Heart right ventricle (tissue), 16 donors: Measurements from ENCODE around the gene ARAP2. TPM values are rescaled to one million over a fixed set of nuclear protein-coding genes. Genes with fewer than 3 reads are reported as not detected.

Source experiments
- ATAC-seq, 8 donors: fragments of 200-7000 bp; cut with Tn5 transposase; one replicate each; pipeline ENCODE4 v1.9.1; 2020; ENCODE audit warnings: mild to moderate bottlenecking in 8 of 8, moderate library complexity in 8 of 8, moderate number of reproducible peaks in 1 of 8
- DNase-seq, 2 donors: peaks; one replicate each; pipeline ENCODE4 v3.0.0-alpha.2; 2020
- H3K27ac ChIP-seq, 10 donors: fragments of 200-600 bp; sonication (generic) in 2 of 10; one replicate each; pipeline versions ENCODE4 v1.5.0 to v1.8.0; 2020 to 2022; ENCODE audit warnings: mild to moderate bottlenecking in 3 of 10
- H3K27me3 ChIP-seq, 7 donors: fragments of 200-600 bp; one replicate each; pipeline ENCODE4 v1.8.0; 2021 to 2022; ENCODE audit warnings: mild to moderate bottlenecking in 2 of 7
- H3K36me3 ChIP-seq, 9 donors: fragments of 200-600 bp; sonication (generic) in 1 of 9; one replicate each; pipeline versions ENCODE4 v1.5.0 to v1.8.0; 2020 to 2022; ENCODE audit warnings: mild to moderate bottlenecking in 2 of 9
- H3K4me1 ChIP-seq, 9 donors: fragments of 200-600 bp; sonication (generic) in 1 of 9; one replicate each; pipeline versions ENCODE4 v1.5.0 to v1.8.0; 2020 to 2022; ENCODE audit warnings: mild to moderate bottlenecking in 4 of 9
- H3K4me3 ChIP-seq, 10 donors: fragments of 200-600 bp; sonication (generic) in 2 of 10; one replicate each; pipeline versions ENCODE4 v1.5.0 to v1.8.0; 2020 to 2022; ENCODE audit warnings: mild to moderate bottlenecking in 7 of 10, moderate library complexity in 2 of 10
- H3K9me3 ChIP-seq, 11 donors: fragments of 200-600 bp in 10 of 11; sonication (generic) in 2 of 11; one replicate each; pipeline versions ENCODE4 v1.5.0 to v1.8.0; 2013 to 2022; ENCODE audit warnings: mild to moderate bottlenecking in 2 of 11, control low read depth in 1 of 11, moderate library complexity in 1 of 11
- CTCF ChIP-seq, 9 donors: fragments of 200-600 bp; sonication (generic) in 2 of 9; IDR thresholded peaks; one replicate each; pipeline versions ENCODE4 v1.5.0 to v1.8.0; 2021 to 2022; ENCODE audit warnings: antibody characterized with exemption in 9 of 9, mild to moderate bottlenecking in 5 of 9, moderate library complexity in 1 of 9
- WGBS, 2 donors: extraction: QIAGEN DNeasy Blood & Tissue Kit; methylation state at CpG; one replicate each; pipeline ENCODE4 v1.1.7; 2013; ENCODE audit warnings: inconsistent platforms in 1 of 2; 5-methylcytosine and 5-hydroxymethylcytosine counted together
- intact Hi-C, 10 donors: fragments of 100-400 bp; cut with DNase I; formaldehyde crosslinking; loops; one replicate each; pipeline versions ENCODE4 v1.11.1 to v1.14.2; 2022
- polyA plus RNA-seq, 2 donors: library from polyadenylated mRNA; stranded (reverse); fragments of 200-250 nt; gene quantifications; one replicate each; pipeline ENCODE4 v1.2.3, GENCODE V29; 2013
- total RNA-seq, 10 donors: library from RNA; stranded (reverse); fragmentation: NEBNext Ultra II Directional in 3 of 10; extraction: Animal tissue kit (Norgen Biotek cat#: 25700) in 3 of 10; gene quantifications; one replicate each; pipeline versions ENCODE4 v1.2.1 to v1.2.4, GENCODE V29; 2021 to 2023
- donor health status: Arrhythmogenic right ventricular cardiomyopathy.
- donor health status: ischemic (EF 13 %, LVEDD 7.1; RV severe dilation, severe dysfunction).
- donor health status: healthy with polysubstance abuse.
- donor health status: DM: no; HTN: yes; CAD: no.
- donor health status: DM: no; HTN: no; CAD: no.
- donor health status: ischemic (EF 25% LVEDD 6.9; RV normal size, moderate dysfunction).
- donor health status: ischemic (EF 25% LVEDD 5.7; RV mildly dilated, moderate dysfunction).
- donor health status: healthy.
- donor health status: DM: yes; HTN: yes; CAD: no.
- donor health status: Ischemic cardiomyopathy.
- donor health status: ischemic (EF 35%, LVEDD 5.7; RV mildly dilated, moderate dysfunction).
- donor health status: nonischemic (EF 11% LVEDD 7.7; RV severe dilation, severe dysfunction).
- donor health status: DM: yes; HTN: yes; CAD: no.
- donor health status: PGD.
- donor health status: ischemic (EF 29% LVEDD 5.4; RV normal size, mild dysfunction).
- donor health status: nonischemic (EF 23%, LVEDD 6.1; RV moderate dilation, normal function).

The ARAP2 gene
- total and polyA plus RNA-seq, 12 donors: 0.19 to 6.9 (median 2.5) TPM

DNA sequence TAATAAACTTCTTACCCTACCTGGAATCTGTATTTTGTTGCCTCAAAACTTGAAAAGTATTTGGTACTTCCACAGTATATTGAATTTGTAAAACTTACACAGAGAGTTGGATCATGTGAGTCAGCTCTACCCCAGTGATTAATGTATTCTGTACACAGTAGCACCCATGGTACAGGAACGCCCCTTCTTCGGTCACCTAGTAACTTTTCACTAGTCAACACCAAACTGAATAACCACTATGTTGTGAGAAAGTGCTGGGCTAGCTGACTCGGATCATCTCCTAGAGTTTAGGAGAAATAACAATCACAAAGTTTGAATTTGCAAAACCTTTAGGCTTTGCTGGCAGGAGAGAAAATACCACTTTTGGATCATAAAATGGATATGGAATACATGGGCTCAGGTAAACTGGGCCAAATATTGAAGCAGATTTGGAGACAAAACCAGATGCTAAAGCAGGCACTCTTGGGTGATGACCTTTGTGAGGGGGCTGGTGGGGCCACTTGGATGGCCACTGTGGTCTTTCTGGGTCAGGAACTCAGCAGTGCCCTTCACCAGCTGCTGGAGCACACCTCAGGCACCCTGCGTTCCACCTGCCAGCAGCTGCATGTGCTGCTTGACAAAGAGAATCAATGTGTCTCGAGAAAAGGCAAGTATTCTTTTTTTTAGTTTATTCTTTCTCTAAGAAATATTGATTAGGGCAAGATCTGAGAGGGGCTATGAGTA is 37.2 kb upstream of the ARAP2 start, which contains the start of gene DTHD1:
Gene DTHD1 (plus strand): TSS at position 233 of the 723 bp plus-strand sequence. CDS start 143 bp downstream, at position 376.
- Histone ChIP-seq H3K9me3 (no peaks in the 10 kb centered on the region), H3K27ac (peak within 1 kb of the TSS in 1 of 10 donors; percentile 54), H3K4me3 (peak within 1 kb of the TSS in 1 of 10 donors; percentile 28), H3K36me3 (no peaks in the 10 kb centered on the region), H3K4me1 (no peaks in the 10 kb centered on the region), H3K27me3 (no peaks in the 10 kb centered on the region)
- ATAC-seq (no peak), DNase-seq (no peak)
- intact Hi-C loops: no loop called here
- TF ChIP-seq CTCF (IDR thresholded peaks at IDR 0.05): no peak
- WGBS, 2 donors: 89% methylated on average over 5 of the region's 5 CpGs

DNA sequence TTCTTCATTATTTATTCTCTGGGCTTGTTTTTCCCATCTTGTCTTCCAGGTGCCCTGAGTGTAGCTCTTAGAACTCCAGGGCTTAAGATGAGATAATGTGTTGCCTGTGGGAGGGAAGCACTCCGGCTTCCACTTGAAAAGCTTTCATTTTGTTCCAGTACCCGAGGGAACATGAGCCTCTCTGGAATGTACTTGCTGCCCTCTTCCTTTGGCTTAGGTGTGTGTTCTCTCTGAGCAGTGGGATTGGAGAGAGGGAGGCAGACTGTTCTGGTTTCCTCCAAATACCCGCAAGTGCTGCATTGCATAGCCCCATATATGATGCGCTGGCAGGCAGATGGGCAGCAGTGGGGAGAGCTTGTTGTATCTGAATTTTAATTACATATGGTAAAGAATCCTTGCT is 36.2 kb upstream of the ARAP2 start:
- ATAC-seq (no peak), DNase-seq (no peak)
- WGBS, 2 donors: 46 to 50% methylated on average over 4 of the region's 4 CpGs
- Histone ChIP-seq H3K36me3 (no peaks in the 10 kb centered on the region), H3K9me3 (no peaks in the 10 kb centered on the region), H3K4me3 (no peak overlapping the region), H3K4me1 (no peaks in the 10 kb centered on the region), H3K27me3 (no peaks in the 10 kb centered on the region), H3K27ac (no peak overlapping the region)
- no peak for TF ChIP-seq CTCF (IDR thresholded peaks at IDR 0.05)
- intact Hi-C loops: no loop called here

- ATAC-seq (no peak), DNase-seq (no peak)
- intact Hi-C loops: no loop called here
- Histone ChIP-seq H3K4me3 (no peak overlapping the region), H3K27me3 (no peaks in the 10 kb centered on the region), H3K4me1 (no peaks in the 10 kb centered on the region), H3K9me3 (no peaks in the 10 kb centered on the region), H3K27ac (no peak overlapping the region), H3K36me3 (no peaks in the 10 kb centered on the region)
- WGBS, 2 donors: 74 to 77% methylated on average over 2 of the region's 2 CpGs
- TF ChIP-seq CTCF (IDR thresholded peaks at IDR 0.05): no peak
Observed at GRCh38 chr4:36278789-36279188, 34.5 kb upstream of the ARAP2 start.

DNA sequence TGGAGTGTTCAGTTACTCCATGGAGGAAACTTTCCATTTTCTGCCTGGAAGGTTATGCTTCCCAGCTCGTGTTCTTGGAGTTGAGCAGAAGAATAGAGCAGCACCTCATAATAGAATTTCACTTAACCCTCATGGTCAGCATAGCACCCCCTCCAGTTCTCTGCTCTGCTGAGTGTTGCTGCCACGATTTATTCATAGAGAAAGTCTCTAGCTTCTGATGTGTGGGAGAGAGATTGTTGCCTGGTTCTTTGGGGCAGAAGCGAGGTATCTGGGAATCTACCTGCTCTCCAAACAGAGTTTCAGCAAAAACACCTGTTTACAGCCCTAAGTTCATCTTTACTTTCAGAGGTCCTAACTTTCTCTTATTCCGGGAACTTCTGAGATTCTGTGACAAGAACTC is 33.2 kb upstream of the ARAP2 start:
- no peak for TF ChIP-seq CTCF (IDR thresholded peaks at IDR 0.05)
- no peaks in the 10 kb centered on the region for H3K4me1 ChIP-seq
- intact Hi-C loops: no loop called here
- H3K27ac ChIP-seq: no peak overlapping the region
- ATAC-seq (no peak), DNase-seq (no peak)
- no peaks in the 10 kb centered on the region for H3K9me3 ChIP-seq
- H3K36me3 ChIP-seq: no peaks in the 10 kb centered on the region
- no peaks in the 10 kb centered on the region for H3K27me3 ChIP-seq
- no peak overlapping the region for H3K4me3 ChIP-seq
- WGBS, 2 donors: 71 to 73% methylated on average over 4 of the region's 4 CpGs
